Measurements from ENCODE around the gene JUN.

DNA sequence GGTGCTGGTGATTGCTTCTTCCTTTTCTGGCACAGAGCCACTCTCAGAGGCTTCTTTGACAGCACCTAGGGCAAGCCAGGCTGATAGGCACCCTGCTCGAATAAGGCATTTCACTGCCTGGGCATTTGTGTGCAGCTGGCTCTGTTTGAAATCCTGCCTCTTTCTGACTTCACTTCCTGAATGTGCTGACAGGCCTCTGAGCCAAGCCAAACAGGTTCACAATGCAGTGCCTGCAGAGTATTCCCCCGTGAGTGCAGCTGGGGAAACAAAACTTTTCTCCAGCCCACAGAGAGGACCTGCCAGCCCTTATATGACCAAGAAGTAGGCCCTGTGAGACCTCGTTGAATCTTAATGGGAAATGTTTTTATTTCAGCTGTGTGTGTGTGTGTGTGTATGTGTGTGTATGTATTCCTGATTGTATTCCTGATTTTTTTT lies 10.4 kb downstream of the JUN start:
- TF ChIP-seq, protein P1, sequence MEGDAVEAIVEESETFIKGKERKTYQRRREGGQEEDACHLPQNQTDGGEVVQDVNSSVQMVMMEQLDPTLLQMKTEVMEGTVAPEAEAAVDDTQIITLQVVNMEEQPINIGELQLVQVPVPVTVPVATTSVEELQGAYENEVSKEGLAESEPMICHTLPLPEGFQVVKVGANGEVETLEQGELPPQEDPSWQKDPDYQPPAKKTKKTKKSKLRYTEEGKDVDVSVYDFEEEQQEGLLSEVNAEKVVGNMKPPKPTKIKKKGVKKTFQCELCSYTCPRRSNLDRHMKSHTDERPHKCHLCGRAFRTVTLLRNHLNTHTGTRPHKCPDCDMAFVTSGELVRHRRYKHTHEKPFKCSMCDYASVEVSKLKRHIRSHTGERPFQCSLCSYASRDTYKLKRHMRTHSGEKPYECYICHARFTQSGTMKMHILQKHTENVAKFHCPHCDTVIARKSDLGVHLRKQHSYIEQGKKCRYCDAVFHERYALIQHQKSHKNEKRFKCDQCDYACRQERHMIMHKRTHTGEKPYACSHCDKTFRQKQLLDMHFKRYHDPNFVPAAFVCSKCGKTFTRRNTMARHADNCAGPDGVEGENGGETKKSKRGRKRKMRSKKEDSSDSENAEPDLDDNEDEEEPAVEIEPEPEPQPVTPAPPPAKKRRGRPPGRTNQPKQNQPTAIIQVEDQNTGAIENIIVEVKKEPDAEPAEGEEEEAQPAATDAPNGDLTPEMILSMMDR (IDR thresholded peaks at IDR 0.05), result no peak
- no peak for TF ChIP-seq POLR2A (IDR thresholded peaks at IDR 0.05)
- TF ChIP-seq EP300 (IDR thresholded peaks at IDR 0.05), result no peak
